Testis (tissue), 2 donors: ENCODE data around the gene CLTRN.

Experiments
- POLR2A ChIP-seq: fragments of 450-650 bp; IDR thresholded peaks from one replicate; pipeline ENCODE4 v1.6.1; 2017; ENCODE audit warnings: antibody characterized with exemption, mild to moderate bottlenecking, moderate library complexity
- TF ChIP-seq, protein P1 (sequence below), 3 experiments: fragments of 450-650 bp in 2 of 3; fragments of 200-600 bp in 1 of 3; sonication (generic) in 1 of 3; IDR thresholded peaks; one replicate each; pipeline ENCODE4 v1.5.1; 2016 to 2019; ENCODE audit warnings: antibody characterized with exemption in 3 of 3, mild to moderate bottlenecking in 2 of 3, moderate library complexity in 1 of 3

DNA sequence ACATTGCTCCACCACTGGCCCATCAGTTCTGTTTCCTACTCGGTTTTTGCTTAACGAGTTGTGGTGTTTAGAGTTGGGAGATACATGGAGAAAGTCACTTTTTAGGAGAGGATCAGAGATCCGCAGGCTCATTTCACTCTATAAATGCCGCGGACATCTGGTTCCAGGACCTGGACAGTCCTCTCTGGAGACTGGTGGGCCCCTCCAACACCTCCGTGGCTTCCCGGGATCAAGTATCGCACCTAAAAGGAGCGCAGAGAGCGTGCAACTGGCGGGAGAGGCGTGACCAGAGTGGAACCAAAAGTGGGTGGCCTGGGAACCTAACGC is 9.9 kb upstream of the CLTRN start:
- TF ChIP-seq, protein P1, sequence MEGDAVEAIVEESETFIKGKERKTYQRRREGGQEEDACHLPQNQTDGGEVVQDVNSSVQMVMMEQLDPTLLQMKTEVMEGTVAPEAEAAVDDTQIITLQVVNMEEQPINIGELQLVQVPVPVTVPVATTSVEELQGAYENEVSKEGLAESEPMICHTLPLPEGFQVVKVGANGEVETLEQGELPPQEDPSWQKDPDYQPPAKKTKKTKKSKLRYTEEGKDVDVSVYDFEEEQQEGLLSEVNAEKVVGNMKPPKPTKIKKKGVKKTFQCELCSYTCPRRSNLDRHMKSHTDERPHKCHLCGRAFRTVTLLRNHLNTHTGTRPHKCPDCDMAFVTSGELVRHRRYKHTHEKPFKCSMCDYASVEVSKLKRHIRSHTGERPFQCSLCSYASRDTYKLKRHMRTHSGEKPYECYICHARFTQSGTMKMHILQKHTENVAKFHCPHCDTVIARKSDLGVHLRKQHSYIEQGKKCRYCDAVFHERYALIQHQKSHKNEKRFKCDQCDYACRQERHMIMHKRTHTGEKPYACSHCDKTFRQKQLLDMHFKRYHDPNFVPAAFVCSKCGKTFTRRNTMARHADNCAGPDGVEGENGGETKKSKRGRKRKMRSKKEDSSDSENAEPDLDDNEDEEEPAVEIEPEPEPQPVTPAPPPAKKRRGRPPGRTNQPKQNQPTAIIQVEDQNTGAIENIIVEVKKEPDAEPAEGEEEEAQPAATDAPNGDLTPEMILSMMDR (IDR thresholded peaks at IDR 0.05): no peak
- TF ChIP-seq POLR2A: no peak
